ENCODE results near the gene SHISA8.

The SHISA8 gene

GRCh38 chr22:41933411-41934177 lies 18.7 kb upstream of the SHISA8 start:
- DNase-seq: peak; percentile 6

GRCh38 chr22:41932353-41932752 lies 17.5 kb upstream of the SHISA8 start:
- DNase-seq: no peak

- no peak for DNase-seq
Observed at GRCh38 chr22:41931701-41932269, 16.9 kb upstream of the SHISA8 start.

GRCh38 chr22:41929418-41929810 lies 14.5 kb upstream of the SHISA8 start:
- no peak for DNase-seq

GRCh38 chr22:41928593-41929417 lies 13.9 kb upstream of the SHISA8 start:
- DNase-seq: no peak

GRCh38 chr22:41927813-41928212 lies 12.9 kb upstream of the SHISA8 start:
- no peak for DNase-seq

- DNase-seq: peak; percentile 80
Observed at GRCh38 chr22:41925783-41926460, 11.0 kb upstream of the SHISA8 start.

- DNase-seq: no peak
Observed at GRCh38 chr22:41923595-41924276, 8.9 kb upstream of the SHISA8 start.

GRCh38 chr22:41922940-41923594 lies 8.2 kb upstream of the SHISA8 start:
- no peak for DNase-seq

- DNase-seq: no peak
Observed at GRCh38 chr22:41922328-41922727, 7.5 kb upstream of the SHISA8 start.

GRCh38 chr22:41920271-41920976 lies 5.5 kb upstream of the SHISA8 start:
- no peak for DNase-seq

GRCh38 chr22:41919357-41920224 lies 4.7 kb upstream of the SHISA8 start:
- DNase-seq: peak; percentile 69

GRCh38 chr22:41917903-41918791 lies 3.3 kb upstream of the SHISA8 start:
- peak; percentile 58 for DNase-seq

- DNase-seq: no peak
Observed at GRCh38 chr22:41917375-41917902, 2.6 kb upstream of the SHISA8 start.

- DNase-seq: no peak
Observed at GRCh38 chr22:41916745-41917358, 2.0 kb upstream of the SHISA8 start.

- no peak for DNase-seq
Observed at GRCh38 chr22:41915786-41916493, 1.1 kb upstream of the SHISA8 start.

GRCh38 chr22:41914611-41915034 lies 251 bp downstream of the SHISA8 start:
- no peak for DNase-seq

Measured in hematopoietic multipotent progenitor cell treated with erythropoietin and hydrocortisone succinate and interleukin-3 and kit ligand, for 6 days (in vitro differentiated cells).